ENCODE results near the gene COA8.

The COA8 gene

DNA sequence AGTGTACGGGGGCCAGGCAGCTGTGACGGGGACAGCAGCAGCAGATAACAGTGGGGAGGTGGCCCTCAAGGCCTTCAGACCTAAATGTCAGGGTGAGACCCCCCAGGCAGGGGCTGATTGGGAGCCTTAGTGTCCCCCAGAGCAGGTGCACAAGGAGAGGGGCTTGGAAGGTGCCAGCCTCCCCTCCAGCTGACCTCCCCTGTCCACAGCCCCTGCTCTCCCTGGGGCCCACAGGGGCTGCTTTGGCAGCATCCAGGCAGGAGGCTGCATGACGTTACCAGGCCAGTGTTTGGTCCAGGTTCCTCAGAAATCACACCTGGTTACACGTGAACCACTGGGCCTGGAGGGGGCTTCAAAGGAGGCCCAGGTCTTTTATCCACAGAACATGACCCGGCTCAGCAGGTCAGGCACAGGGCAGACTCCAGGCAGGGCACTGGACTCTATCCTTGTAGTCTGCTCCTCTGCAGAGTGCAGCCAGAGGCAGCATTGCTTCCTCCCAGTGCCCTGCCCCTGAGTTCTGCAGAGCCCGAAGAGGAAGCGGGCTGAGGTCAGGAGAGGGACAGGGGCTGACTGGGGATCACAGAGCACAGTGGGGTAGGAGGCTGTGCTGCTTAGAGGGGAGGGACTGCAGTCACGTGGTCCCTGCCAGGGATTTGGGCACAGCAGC is 36.4 kb upstream of the COA8 start:
- no peak for DNase-seq

DNA sequence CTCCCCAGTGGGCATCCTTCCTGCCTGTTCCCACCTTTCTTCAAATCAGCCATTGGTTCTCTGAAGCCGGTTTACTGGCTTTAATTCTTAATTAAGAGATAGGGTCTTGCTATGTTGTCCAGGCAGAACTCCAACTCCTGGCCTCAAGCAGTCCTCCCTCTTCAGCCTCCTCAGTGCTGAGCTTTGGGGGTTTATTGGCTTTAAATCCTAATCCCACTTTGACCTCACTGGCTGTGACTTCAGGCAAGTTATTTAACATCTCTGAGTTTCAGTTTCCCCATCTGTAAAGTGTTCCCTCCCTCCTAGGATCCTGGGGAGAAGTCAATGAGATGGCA is 35.9 kb upstream of the COA8 start:
- no peak for DNase-seq

DNA sequence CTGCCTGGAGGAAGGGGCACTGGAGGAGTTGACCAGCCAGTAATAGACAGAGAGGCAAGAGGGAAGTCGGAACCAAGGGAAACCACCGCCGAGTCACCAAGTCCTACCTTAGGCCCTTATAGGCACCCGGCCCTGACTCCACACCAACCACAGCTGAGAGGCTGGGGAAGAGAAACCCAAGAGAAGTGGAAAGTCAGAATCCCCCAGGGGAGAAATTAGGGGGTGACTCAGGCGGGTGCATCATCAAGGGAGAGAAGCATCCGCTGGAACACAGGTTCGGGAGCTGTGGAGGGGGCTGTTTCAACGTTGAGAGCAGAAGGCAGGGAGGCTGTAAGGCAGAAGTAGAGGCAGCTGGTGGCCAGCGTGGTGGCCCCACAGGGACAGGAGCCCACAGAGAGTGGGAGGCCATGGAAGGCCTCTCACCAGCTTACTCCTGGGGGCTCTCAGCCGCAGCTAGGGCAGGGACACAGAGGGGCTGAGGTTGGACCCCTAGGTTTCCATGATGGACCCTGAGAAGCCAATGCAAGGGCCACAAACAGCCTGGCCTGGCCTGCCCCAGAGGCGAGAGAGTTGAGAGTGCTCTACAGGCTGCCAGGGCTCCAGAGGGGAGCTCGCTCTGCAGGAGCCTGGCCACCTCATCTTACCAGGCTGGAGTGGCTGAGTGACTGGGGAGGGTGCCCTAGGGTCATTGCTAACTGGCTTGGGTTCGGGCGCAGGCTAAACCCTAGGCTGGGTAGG is 35.2 kb upstream of the COA8 start:
- peak; percentile 44 to 58 for DNase-seq

DNA sequence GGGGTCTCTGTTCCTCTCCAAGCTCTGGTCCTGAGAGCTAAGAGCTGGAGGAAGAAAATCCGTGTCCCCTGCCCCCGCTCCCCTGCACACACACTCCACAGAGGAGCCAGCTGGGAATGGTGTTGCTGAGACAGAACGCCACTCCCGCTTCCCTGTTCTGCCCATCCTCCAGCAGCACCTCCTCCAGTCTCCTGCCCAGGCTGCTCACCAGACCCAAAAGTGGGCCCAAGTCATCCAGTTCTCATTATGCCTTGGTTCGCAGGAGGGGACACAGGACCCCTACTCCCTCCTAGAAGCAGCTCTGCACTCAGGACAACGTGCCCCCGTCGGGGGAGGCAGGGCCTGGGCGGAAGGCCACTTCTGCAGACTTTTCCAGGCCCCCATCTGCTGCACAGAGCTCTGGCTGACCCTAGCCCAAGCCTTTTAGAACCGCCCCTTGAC is 34.6 kb upstream of the COA8 start:
- DNase-seq = no peak

DNA sequence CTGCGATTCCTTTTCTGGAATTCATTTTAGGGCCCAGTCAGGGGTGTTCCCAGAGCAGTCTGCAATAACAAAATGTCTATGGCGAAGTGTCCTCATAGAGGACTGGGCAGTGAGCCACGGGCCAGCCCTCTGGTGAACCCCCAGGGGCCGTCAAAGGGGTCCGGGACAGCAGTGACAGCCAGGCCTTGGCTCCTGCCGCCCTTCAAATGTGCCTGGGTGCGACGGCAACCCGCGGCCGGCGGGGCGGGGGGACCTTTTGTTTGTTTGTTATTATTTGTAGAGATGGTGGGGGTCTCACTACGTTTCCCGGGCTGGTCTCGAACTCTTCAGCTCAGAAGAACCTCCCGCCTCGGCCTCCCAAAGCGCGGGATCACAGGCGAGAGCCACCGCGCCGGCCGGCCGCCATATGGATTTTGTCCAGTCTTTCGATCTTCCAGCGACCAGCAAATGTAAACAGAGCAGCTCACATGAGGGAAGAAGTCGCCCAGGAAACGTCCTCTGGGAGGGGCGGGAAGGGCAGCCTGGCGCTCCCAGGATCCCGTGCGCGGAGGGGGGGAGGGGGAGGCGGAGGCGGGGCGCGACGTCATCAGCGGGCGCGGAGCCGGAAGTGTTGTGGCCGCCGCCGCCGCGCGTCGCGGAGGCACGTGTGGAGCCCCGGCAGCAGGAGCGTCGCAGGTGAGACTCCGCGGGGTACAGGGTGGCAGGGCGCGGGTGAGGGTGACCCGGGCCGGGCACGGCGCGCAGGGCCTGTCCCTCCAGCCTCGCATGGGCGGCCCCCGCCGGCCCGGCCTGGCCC is 34.0 kb upstream of the COA8 start, which contains the start of gene TRMT61A:
Gene TRMT61A (plus strand): TSS at position 610 of the 796 bp plus-strand sequence. CDS start 783 bp downstream, outside the sequence.
- DNase-seq = peak; percentile 84 to 85

DNA sequence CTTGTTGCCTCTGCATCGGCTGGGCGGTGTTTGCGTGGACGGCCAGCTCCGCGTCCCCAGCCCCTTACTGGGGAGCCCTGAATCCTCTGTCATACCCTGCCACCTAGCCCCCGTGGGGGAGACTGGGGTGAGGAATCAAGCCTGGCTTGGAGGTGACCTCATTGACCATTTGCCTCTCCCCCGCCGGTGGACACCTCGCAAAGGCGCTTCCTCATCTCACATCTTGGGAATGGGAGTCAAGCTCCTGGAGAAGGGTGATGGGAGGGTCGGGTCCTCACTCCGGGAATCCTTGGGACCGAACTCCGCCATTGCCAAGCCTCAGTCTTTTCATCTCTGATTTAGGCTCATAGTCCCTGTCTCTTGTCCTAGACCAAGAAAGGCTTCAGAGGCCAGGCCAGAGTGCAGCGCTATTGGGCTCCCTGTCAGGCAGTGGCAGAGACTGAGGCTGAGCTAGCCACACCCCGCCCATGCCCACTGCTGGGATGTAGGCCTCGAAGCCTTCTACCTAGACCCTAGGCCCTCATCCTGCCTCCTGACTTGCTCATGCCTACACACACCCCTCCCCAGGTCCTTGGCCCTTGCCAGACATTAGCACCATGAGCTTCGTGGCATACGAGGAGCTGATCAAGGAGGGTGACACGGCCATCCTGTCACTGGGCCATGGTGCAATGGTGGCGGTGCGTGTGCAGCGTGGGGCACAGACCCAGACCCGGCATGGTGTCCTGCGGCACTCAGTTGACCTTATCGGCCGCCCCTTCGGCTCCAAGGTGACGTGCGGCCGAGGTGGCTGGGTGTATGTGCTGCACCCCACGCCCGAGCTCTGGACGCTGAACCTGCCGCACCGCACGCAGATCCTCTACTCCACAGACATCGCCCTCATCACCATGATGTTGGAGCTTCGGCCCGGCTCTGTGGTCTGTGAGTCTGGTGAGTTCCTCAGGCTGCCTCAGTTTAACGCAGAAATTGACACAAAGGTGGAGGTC is 33.1 kb upstream of the COA8 start:
- no peak for DNase-seq

DNA sequence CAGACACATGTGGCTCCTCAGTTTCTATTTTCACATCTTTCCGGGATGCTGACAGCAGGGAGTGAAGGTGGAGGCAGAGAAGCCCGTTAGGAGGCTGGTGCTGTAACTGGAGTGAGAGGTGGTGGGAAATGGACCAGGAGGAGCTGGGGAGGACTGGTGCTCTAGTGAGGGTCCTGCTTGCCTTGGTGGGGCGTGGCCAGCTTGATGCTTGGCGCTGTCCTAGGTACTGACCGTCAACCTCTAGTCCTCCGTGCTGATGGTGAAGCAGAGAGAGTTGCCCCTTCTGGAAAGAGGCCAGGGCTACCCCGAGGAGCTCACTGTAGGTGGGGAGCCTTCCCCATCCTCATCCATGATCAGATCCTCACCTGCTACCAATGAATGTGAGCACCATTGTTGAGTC is 32.4 kb upstream of the COA8 start:
- peak; percentile 44 to 52 for DNase-seq

DNA sequence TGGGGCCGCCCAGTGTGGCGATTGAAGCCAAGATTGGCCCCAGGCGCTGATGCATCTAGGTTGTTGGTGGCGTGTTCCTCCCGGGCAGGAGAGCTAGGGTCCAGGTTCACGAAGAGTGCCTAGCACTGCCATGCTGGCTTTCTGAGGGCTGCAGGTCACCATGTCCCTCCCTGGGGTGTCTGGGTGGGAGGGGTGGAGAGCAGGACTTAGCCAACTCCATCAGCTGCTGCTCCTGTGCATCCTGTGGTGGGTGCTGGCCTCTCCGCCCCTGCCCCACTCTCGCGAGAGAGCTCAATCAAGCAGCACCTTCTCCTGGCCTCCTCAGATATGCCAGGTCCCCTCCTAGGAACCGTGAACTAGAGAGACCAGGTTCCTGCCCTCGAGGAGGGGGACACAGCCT is 31.9 kb upstream of the COA8 start:
- DNase-seq = no peak

DNA sequence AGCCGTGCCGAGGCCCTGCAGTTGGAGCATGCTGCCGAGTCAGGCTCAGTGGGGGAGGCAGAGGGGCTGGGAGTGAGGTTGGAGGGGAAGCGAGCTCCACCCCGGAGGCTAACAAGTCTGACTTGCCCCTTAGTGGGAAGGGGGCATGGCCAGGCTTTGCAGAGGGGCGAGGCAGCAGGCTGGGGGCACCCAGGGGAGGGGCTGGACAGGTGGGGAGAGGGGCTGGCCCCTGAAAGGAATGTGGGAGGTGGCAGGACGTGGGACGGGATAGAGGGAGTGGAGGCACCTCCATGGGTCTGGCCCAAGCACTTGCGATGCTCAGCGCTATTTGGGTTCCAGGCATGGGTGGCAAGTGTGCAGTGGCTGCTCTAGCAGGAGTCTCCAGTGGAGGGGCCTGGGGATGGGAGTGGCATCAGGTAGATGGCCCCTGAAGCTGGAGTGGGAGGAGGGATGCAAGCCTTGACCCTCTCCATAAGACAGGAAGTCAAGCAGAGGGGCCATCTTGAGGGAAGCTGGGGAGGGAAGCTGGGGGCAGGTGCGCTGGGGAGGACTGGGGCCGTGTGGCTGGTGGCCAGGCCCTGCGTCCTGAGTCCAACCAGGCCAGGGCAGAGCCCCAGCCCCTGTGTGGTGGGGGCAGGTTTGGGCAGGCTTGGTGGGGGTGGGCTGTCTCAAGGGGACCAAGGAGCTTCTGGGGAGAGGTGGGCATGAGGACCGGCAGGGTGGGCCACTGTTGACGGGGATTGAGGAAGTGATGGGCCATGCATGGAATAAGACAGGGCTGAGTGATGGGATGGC is 31.1 kb upstream of the COA8 start:
- DNase-seq = no peak

DNA sequence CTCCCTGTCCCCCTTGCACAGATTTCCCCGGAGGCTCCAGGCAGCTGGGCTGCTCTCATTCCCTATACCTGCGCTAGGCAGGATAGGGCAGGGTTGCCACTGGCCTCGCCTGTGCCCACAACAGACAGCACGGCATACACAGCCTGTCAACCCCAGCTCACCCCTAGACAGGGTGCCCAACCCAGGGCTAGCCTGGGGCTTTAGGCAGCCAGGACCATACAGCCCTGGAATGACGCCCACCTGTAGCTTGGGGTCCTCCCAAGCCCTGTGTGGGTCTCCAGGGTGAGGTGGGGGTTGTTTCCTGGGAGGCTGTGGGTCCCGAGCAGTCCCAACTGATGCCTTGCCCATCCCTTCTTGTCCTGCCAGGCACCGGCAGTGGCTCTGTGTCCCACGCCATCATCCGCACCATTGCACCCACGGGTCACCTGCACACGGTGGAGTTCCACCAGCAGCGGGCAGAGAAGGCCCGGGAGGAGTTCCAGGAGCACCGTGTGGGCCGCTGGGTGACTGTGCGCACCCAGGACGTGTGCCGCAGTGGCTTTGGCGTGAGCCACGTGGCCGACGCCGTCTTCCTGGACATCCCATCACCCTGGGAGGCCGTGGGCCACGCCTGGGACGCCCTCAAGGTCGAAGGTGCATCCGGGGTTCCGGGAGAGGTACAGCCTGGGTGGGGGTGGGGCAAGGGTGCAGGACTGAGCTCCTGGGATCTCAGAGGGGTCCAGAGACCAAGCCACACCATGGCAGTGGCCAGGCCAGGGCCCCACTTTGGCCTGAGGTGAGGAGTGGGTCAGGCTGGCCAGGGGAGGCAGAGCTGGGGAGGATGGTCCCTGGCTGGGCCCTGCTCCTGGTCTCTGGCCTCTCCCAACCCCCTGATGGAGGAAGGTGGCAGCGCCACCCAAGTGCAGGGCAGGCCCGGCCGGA is 30.3 kb upstream of the COA8 start:
- DNase-seq = no peak

DNA sequence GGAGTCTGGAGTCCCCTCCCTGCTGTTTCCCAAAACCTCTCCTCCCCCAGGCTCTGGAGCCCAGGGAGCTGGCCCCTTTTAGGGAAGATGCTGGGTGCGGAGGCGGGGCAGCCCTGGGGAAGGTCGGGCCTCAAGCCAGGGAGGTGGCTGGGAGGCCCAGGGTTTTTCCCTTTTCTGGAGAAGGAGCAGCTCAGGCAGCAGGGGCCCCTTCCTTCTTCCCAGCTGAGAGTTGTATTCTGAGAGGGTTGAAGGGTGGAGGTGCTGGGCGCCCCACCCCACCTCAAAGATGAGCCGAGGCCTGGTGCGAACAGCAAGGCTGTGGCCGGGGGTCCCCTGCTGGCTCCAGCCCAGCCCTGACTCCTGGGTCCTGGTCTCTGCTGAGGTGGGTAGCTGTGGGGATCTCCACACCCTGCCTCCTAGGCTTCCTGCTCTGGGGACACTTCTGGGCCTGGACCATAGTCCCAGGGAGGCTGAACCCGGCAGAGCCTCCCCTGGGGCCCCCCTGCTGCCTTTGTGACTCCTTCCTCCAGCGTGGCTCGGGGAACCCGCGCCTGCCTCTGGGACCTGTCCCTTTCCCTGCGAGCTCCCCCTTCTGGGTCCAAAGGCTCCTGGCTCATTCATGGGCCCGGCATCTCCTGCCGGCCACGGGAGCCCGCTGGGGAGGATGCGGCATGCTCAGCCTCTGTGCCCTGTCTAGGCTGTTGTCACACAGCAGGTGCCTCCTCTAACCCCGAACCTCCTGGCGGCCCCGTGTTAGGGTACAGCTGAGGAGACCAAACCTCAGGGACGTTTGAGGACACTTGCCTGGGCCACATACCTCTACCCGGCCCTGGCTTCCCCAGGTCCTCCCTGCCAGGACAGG is 29.4 kb upstream of the COA8 start:
- DNase-seq = no peak

DNA sequence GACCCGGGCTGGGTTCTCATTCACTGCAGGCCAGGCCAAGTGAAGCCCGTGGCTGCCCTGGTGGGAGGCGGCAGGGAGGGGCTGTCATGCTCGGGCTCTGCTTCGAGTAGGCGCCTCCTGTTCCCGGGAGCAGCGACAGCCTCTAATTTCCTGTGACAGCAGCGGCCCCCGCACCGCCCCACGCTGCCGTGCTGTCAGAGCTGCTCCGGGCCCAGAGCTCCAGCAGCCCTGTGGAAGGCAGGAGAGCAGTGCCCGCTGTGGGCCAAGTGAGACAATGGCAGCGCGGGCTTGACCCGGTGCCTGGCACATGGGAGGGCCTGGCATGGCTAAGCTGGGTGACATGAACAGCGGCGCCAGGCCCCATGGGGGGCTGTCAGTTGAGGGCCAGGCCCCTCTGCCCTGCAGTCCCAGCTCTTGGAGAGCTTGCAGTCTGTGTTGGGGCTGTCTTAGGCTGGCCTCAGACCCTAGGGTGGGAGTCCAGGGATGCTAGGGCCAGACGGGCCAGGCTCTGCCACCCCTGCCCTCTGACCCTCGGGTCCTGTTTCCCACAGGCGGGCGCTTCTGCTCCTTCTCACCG is 28.7 kb upstream of the COA8 start:
- no peak for DNase-seq

DNA sequence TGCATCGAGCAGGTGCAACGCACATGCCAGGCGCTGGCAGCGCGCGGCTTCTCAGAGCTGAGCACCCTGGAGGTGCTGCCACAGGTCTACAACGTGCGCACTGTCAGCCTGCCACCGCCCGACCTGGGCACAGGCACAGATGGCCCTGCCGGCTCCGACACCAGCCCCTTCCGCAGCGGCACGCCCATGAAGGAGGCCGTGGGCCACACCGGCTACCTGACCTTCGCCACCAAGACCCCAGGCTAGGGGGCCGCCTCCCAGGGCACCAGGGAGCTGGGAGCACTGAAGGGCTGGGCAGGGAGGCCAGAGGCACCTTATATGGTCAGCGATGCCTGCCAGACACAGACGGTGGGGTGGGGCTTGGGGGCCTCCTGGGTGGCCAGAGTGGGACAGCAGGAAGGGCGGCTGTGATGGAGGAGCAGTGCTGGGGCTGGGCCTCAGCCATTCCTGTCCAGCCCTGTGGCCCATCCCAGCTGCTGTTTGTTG is 28.1 kb upstream of the COA8 start:
- no peak for DNase-seq

DNA sequence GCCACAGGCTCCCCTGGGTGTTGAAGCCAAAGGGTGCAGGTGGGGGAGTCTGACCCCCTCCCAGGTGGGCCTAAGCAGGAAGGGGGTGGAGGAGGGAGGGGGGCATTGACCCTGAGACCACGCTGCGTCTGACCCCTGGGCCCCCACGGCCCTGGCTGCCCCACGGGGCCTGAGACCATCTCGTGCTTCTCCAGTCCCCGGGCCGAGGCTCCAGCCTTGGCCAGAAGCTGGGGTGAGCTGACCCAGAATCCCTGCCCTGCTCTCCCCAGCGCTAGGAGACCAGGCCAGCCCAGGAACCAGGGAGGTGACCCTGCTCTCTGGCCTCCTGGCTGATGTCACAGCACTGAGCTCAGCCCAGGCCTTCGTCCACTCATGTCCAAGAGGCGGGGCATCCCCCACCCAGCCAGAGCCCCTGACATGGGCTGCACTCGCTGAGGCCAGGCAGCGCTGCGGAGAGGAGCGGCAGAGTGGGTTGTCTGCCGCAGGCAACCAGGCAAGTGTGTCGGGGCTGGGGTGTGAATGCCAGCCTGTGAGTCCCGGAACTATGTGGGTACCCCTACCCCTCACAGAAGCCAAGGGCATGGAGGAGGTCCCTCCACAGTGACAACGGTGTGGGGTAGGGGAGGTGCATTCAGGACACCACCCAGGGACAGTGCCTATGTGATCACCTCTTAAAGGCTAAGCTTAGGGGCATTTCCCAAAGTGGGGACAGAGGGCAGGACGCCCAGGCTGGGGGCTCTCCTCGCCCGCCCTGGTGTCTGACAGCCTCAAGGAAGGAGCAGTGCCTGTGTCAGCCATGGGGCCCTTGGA is 27.5 kb upstream of the COA8 start:
- DNase-seq = no peak

DNA sequence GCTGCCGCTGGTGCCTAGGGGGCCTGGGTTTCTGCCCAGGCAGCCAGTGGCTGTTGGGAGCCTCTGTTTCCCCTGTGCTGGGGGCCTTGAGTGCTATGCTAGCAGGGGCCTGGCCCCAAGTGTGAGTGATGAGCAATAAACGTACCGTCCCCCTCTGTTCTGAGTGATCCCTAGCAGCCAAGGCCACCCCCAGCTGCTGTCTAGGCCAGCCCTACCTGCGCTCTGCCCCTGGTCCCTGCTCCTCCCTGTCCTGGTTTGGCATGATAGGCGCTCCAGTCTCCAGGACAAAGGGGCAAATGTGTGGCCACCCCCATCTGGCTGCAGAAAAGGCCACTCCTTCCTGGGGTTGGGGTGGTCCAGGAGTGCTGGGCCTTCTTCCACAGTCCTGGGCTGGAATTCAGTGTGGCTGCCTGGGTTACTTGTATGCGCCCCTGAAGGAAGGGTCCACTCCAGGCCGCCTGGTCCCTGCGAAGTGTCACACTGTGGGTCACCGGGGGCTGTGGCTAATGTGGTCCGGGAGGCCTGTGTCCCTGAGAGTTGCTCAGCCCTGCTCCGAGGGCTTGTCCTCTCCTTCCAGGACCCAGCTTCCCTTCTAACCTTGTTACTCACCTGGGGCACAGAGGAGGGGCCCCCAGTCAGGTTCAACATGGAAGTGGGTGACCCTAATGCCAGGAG is 26.7 kb upstream of the COA8 start:
- DNase-seq = no peak

DNA sequence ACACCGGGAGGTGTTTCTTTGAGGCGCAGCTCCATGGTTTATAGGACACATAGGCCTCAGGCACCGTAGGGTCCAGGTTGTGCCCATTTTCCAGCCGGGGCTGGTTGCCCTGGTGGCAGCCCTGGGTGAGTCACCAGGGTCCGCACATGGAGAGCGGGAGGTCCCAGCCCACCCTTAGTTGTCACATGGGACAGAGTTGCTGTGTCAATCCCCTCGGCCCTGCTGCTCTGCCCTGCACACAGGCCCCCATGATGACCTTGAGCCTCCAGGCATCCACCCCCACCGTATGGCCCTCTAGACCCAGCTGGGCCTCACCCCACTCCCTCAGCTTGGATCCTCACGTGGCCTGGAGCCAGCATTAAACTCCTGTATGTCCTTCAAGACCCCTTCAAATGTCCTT is 26.1 kb upstream of the COA8 start:
- DNase-seq = no peak

DNA sequence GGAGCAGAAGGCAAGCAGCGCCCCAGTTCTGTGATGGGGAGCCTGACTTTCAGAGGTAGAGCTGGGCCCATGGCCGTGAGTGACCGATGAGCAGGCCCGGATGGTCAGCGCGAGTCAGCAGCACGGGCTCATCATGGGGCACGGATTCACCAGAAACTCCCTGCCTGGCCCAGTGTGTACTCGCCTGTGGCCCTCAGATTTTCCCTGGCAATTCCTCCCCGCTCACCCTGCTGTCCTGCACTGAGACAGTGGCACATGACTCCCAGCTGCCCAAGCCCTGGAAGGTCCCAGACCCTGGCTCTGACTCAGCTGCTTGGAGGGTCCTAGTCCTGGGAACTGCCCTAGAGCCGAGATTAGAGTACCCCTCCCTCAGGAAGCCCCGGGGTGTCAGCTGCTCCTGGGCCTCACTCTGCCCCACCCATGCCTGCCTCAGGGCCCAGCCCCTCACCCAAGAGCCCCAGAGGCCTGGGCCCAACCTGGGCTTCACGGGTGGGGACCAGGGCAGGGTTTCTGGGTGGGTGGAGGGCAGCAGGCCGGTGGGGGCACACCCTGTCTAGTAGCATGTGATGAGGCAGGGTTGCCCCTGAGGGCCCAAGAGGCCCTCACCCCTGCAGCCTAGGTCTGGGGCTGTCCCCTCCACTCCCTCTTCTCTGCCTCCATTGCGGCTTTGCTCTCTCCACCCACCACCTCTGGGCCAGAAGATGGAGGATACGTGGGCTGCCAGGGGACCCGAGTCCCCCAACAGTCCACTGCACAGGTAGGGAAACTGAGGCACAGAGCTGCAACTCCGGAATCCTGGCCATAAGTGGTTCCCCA is 25.4 kb upstream of the COA8 start:
- DNase-seq = no peak

Data from activated T-cell treated with anti-CD3 and anti-CD28 coated beads, Interleukin-2, amount 50 U/mL, for 48 hours (primary cell).